DOHH2 (cell line): ENCODE data around the gene SMAD2.

Experiments
- EZH2phosphoT487 ChIP-seq: fragments of 200-600 bp; sonication (generic); IDR thresholded peaks from 2 replicates; pipeline ENCODE4 v1.6.1; 2017; ENCODE audit warnings: borderline replicate concordance, mild to moderate bottlenecking, antibody characterized with exemption, low read length, moderate library complexity, mixed read lengths
- TF ChIP-seq, protein P1 (sequence below): fragments of 200-600 bp; sonication (generic); IDR thresholded peaks from one replicate; pipeline ENCODE4 v1.5.1; 2014; ENCODE audit warnings: antibody characterized with exemption, mild to moderate bottlenecking, low read depth, low read length; ENCODE audit not compliant: poor library complexity, severe bottlenecking

DNA sequence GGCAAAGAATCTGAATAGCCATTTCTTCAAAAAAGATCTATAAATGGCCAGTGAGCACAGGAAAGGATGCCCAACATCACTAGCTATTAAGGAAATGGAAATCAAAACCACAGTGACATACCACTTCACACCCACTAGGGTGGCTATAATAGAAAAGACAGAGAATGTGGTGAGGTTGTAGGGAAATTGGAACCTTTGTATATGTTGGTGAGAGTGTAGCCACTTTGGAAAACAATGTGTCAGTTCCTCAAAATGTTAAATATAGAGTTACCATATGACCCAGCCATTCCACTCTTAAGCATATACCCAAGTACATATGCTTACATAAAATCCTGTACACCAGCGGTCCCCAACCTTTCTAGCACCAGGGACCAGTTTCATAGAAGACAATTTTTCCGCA is 152.8 kb downstream of the SMAD2 start:
- TF ChIP-seq, protein P1, sequence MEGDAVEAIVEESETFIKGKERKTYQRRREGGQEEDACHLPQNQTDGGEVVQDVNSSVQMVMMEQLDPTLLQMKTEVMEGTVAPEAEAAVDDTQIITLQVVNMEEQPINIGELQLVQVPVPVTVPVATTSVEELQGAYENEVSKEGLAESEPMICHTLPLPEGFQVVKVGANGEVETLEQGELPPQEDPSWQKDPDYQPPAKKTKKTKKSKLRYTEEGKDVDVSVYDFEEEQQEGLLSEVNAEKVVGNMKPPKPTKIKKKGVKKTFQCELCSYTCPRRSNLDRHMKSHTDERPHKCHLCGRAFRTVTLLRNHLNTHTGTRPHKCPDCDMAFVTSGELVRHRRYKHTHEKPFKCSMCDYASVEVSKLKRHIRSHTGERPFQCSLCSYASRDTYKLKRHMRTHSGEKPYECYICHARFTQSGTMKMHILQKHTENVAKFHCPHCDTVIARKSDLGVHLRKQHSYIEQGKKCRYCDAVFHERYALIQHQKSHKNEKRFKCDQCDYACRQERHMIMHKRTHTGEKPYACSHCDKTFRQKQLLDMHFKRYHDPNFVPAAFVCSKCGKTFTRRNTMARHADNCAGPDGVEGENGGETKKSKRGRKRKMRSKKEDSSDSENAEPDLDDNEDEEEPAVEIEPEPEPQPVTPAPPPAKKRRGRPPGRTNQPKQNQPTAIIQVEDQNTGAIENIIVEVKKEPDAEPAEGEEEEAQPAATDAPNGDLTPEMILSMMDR: no peak
- no peak for TF ChIP-seq EZH2phosphoT487
